ENCODE data around the gene DLG2. TPM values are rescaled to one million over a fixed set of nuclear protein-coding genes. Genes with fewer than 3 reads are reported as not detected.

The DLG2 gene
- total and polyA plus RNA-seq, 2 donors (not counting 3 experiments of a cell fraction or from before 2014, with no cell fraction given), result 0.15 to 1.1 TPM

DNA sequence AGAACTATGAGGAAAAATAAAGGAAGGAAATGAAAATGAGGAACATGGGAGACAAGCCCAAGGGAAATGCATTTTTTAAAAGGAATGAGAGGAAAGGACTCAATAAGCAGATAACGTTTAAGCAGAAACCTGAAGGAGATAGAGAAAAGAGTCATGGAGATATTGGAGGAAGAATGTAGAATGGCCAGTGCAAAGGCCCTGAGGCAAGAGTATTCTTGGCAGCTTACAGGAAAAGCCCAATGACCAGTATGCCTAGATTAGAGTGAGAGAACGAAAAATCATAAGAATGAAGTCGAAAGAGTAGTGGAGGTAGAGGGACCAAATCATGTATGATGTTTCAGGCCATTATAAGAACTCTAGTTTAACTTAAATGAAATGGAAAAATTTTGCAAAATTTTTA is 220.3 kb downstream of the DLG2 start:
- dilution Hi-C loops (cut with MboI; ENCODE audit: extremely low pct_ligation_motif_present, low sequenced_read_pairs), result no loop called here
- Histone ChIP-seq H3K9ac (replicated peaks; ENCODE audit: extremely low read depth, insufficient read depth, low read length) (no peak overlapping the region), H3K79me2 (ENCODE audit: control insufficient read depth, insufficient read depth, low read length) (no peaks in the 10 kb centered on the region), H3K9me3 (replicated peaks; ENCODE audit: control insufficient read depth, insufficient read depth, low read length) (peaks cover 3% of the 10 kb centered on the region), H3K4me2 (ENCODE audit: insufficient read depth, low read length) (no peak overlapping the region), H4K20me1 (replicated peaks; ENCODE audit: control insufficient read depth, extremely low read depth, insufficient read depth, low read length) (no peaks in the 10 kb centered on the region), H3K4me3 (replicated peaks in 1 of 3; ENCODE audit: insufficient read depth in 1 of 3, low read depth in 1 of 3, low read length in 3 of 3) (no peak overlapping the region), H3K9me1 (replicated peaks; ENCODE audit: control insufficient read depth, extremely low read depth, insufficient read depth, low read length) (no peaks in the 10 kb centered on the region), H3K27ac (ENCODE audit: insufficient read depth, low read depth, low read length) (no peak overlapping the region), H2AFZ (ENCODE audit: low read depth, low read length) (no peak overlapping the region), H3K27me3 (ENCODE audit: control insufficient read depth in 2 of 2, insufficient read depth in 2 of 2, low read length in 2 of 2) (no peaks in the 10 kb centered on the region), H3K4me1 (ENCODE audit: control insufficient read depth, extremely low read depth, insufficient read depth, low read length) (no peaks in the 10 kb centered on the region), H3K36me3 (ENCODE audit: control insufficient read depth in 2 of 2, extremely low read depth in 1 of 2, insufficient read depth in 2 of 2, low read length in 2 of 2) (no peaks in the 10 kb centered on the region)
- BruUV-seq (replicated peaks), result no TSS peak
- ChIA-PET POLR2A (no interaction called here), CTCF (no interaction called here)
- FAIRE-seq, result no peak
- DNase-seq (ENCODE audit: low read depth, low spot score), result no peak
- intact Hi-C loops (cut with micrococcal nuclease), result no loop called here
- TF ChIP-seq MYC (IDR thresholded peaks at IDR 0.05; ENCODE audit: low read depth, low read length), result no peak
- no peak for TF ChIP-seq POLR2A (IDR thresholded peaks at IDR 0.05; ENCODE audit: low read depth, low read length)
- no peak for TF ChIP-seq GATA2 (IDR thresholded peaks at IDR 0.05; ENCODE audit: insufficient read depth, insufficient read length, low read depth, low read length)
- TF ChIP-seq FOS (IDR thresholded peaks at IDR 0.05; ENCODE audit: borderline replicate concordance, insufficient read depth, low read length), result no peak
- TF ChIP-seq JUN (IDR thresholded peaks at IDR 0.05; ENCODE audit: borderline replicate concordance, insufficient read depth, insufficient read length, low read depth), result no peak
- no peak for TF ChIP-seq EZH2 (IDR thresholded peaks at IDR 0.05; ENCODE audit: borderline replicate concordance, low read depth, low read length, severe bottlenecking)
- TF ChIP-seq, protein P1, sequence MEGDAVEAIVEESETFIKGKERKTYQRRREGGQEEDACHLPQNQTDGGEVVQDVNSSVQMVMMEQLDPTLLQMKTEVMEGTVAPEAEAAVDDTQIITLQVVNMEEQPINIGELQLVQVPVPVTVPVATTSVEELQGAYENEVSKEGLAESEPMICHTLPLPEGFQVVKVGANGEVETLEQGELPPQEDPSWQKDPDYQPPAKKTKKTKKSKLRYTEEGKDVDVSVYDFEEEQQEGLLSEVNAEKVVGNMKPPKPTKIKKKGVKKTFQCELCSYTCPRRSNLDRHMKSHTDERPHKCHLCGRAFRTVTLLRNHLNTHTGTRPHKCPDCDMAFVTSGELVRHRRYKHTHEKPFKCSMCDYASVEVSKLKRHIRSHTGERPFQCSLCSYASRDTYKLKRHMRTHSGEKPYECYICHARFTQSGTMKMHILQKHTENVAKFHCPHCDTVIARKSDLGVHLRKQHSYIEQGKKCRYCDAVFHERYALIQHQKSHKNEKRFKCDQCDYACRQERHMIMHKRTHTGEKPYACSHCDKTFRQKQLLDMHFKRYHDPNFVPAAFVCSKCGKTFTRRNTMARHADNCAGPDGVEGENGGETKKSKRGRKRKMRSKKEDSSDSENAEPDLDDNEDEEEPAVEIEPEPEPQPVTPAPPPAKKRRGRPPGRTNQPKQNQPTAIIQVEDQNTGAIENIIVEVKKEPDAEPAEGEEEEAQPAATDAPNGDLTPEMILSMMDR (IDR thresholded peaks at IDR 0.05; ENCODE audit: extremely low read depth in 1 of 2, insufficient read depth in 1 of 2, low read depth in 1 of 2, low read length in 2 of 2), result no peak
- TF ChIP-seq MAX (IDR thresholded peaks at IDR 0.05; ENCODE audit: insufficient read depth, insufficient read length), result no peak
- TF ChIP-seq POLR2AphosphoS5 (IDR thresholded peaks at IDR 0.05; ENCODE audit: insufficient read depth, low read depth, low read length), result no peak
